ENCODE results near the gene SHF.
A peak's percentile ranks its signal among the peaks of the same experiment; 100 is the strongest.

The SHF gene

GRCh38 chr15:45121706-45122417 lies 65.9 kb downstream of the SHF start:
- no peak for DNase-seq

- no peak for DNase-seq
Observed at GRCh38 chr15:45121020-45121419, 66.7 kb downstream of the SHF start.

- DNase-seq, result no peak
Observed at GRCh38 chr15:45120081-45120972, 67.4 kb downstream of the SHF start.

DNA sequence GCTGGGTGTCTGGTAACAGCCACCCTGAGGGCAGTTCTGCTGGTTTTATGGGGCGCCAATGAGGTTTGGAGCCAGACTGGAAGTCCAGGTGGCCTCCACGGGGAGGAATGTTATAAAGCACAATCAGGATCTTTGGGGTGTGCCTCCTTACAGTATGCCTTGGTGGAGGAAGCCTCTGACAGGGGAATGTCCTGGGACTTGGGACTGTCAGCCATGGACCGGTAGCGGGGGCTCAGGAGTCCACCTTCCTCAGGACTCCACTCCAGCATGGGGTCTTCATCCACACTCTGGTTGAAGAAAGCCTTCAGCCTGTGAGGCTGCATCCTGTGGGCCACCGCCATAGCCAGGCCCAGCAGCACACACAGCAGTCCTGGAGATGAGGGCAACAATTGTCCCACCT lies 68.8 kb downstream of the SHF start:
- DNase-seq, result no peak

GRCh38 chr15:45118131-45118588 lies 69.6 kb downstream of the SHF start:
- peak; percentile 65 for DNase-seq

GRCh38 chr15:45117308-45118130 lies 70.2 kb downstream of the SHF start:
- DNase-seq, result no peak

Data from NCI-H1436 treated with DMSO at 0.1 percent for 48 hours (cell line).